PC-3 (cell line): ENCODE results near the gene MGLL. TPM values are rescaled to one million over a fixed set of nuclear protein-coding genes. Genes with fewer than 3 reads are reported as not detected.
A peak's percentile ranks its signal among the peaks of the same experiment; 100 is the strongest.

Experiments used
- ATAC-seq: fragments of 200-7000 bp; cut with Tn5 transposase; 2 replicates; pipeline ENCODE4 v1.9.1; 2020; ENCODE audit warnings: mild to moderate bottlenecking, moderate library complexity
- BruUV-seq: library from RNA; stranded (reverse); fragments of 400-500 nt; replicated peaks from 2 replicates; lab custom pipeline; 2021; lab: Mats Ljungman, UMichigan
- CTCF ChIA-PET: fragments of 300-600 bp; sonication (Branson Sonifier 250); formaldehyde crosslinking; loops from one replicate; lab custom pipeline; 2022; ENCODE audit warnings: antibody characterized with exemption; lab: Charles Lee
- POLR2A ChIA-PET: fragments of 300-600 bp; sonication (Branson Sonifier 250); formaldehyde crosslinking; loops from one replicate; lab custom pipeline; 2022; ENCODE audit warnings: antibody characterized with exemption; ENCODE audit not compliant: unreplicated experiment; lab: Charles Lee
- DNase-seq: peaks from one replicate; pipeline ENCODE4 v3.0.0-alpha.2; 2015
- H2AFZ ChIP-seq: fragments of 300-600 bp; sonication (generic); 2 replicates; pipeline ENCODE4 v1.6.0; 2016; ENCODE audit warnings: antibody characterized with exemption, low read length
- H3F3A ChIP-seq: fragments of 300-600 bp; sonication (generic); one replicate; pipeline ENCODE4 v1.6.0; 2017; ENCODE audit warnings: antibody characterized with exemption, low read length, control low read depth, mild to moderate bottlenecking; ENCODE audit not compliant: unreplicated experiment
- H3K27ac ChIP-seq: fragments of 300-600 bp; sonication (generic); 2 replicates; pipeline ENCODE4 v1.5.1; 2016; ENCODE audit warnings: mild to moderate bottlenecking, low read length
- H3K27me3 ChIP-seq: fragments of 300-600 bp; sonication (generic); 2 replicates; pipeline ENCODE4 v1.6.1; 2016; ENCODE audit warnings: low read length, mixed read lengths
- H3K36me3 ChIP-seq: fragments of 300-600 bp; sonication (generic); 2 replicates; pipeline ENCODE4 v1.6.1; 2016; ENCODE audit warnings: low read depth, mixed run types, low read length, mixed read lengths
- H3K4me1 ChIP-seq: fragments of 300-600 bp; sonication (generic); 2 replicates; pipeline ENCODE4 v1.5.1; 2016; ENCODE audit warnings: low read length; ENCODE audit not compliant: insufficient read depth
- H3K4me2 ChIP-seq: fragments of 300-600 bp; sonication (generic); 2 replicates; pipeline ENCODE4 v1.6.0; 2016; ENCODE audit warnings: low read length
- H3K4me3 ChIP-seq: fragments of 300-600 bp; sonication (generic); 2 replicates; pipeline ENCODE4 v1.5.1; 2016; ENCODE audit warnings: mild to moderate bottlenecking, low read length, mixed read lengths
- H3K79me2 ChIP-seq: fragments of 300-600 bp; sonication (generic); 2 replicates; pipeline ENCODE4 v1.6.1; 2017; ENCODE audit warnings: low read length, mixed read lengths
- H3K9ac ChIP-seq: fragments of 300-600 bp; sonication (generic); 2 replicates; pipeline ENCODE4 v1.6.0; 2016; ENCODE audit warnings: mild to moderate bottlenecking, low read length
- H3K9me2 ChIP-seq: fragments of 300-600 bp; sonication (generic); replicated peaks from 2 replicates; pipeline ENCODE4 v1.6.1; 2016; ENCODE audit warnings: mixed run types, low read length, mixed read lengths
- H3K9me3 ChIP-seq: fragments of 300-600 bp; sonication (generic); 2 replicates; pipeline ENCODE4 v1.6.1; 2016; ENCODE audit warnings: low read length, mixed read lengths
- H4K20me1 ChIP-seq: fragments of 300-600 bp; sonication (generic); 2 replicates; pipeline ENCODE4 v1.6.1; 2016; ENCODE audit warnings: low read length, mixed read lengths
- EZH2 ChIP-seq: fragments of 300-600 bp; sonication (generic); IDR thresholded peaks from one replicate; pipeline ENCODE4 v1.6.1; 2017; ENCODE audit warnings: antibody characterized with exemption, mild to moderate bottlenecking, low read length; ENCODE audit not compliant: unreplicated experiment
- EZH2phosphoT487 ChIP-seq: fragments of 300-600 bp; sonication (generic); IDR thresholded peaks from 2 replicates; pipeline ENCODE4 v1.6.1; 2018; ENCODE audit warnings: mild to moderate bottlenecking, antibody characterized with exemption, low read length, borderline replicate concordance
- intact Hi-C: fragments of 100-400 bp; cut with micrococcal nuclease; formaldehyde crosslinking; loops from 2 replicates; pipeline ENCODE4 v1.9.0; 2023
- total RNA-seq: library from RNA; depleted of rRNA; stranded (reverse); fragments of >200 nt; gene quantifications from 2 replicates; pipeline ENCODE4 v1.2.3, GENCODE V29; 2014
- TF ChIP-seq, protein P1 (sequence below): fragments of 300-600 bp; sonication (generic); conservative IDR thresholded peaks from 2 replicates; pipeline ENCODE4 v1.5.1; 2017; ENCODE audit warnings: antibody characterized with exemption, low read depth, mild to moderate bottlenecking, low read length

Gene MGLL
- total RNA-seq, 1 experiment from 2014 or later = 38.7 TPM

- no peaks in the 10 kb centered on the region for H3K9me3 ChIP-seq
- H3F3A ChIP-seq = no peaks in the 10 kb centered on the region
- no peak overlapping the region for H2AFZ ChIP-seq
- peak overlapping the region; percentile 80 for H3K4me3 ChIP-seq
- H3K4me1 ChIP-seq = peaks cover 75% of the 10 kb centered on the region
- TF ChIP-seq, protein P1, sequence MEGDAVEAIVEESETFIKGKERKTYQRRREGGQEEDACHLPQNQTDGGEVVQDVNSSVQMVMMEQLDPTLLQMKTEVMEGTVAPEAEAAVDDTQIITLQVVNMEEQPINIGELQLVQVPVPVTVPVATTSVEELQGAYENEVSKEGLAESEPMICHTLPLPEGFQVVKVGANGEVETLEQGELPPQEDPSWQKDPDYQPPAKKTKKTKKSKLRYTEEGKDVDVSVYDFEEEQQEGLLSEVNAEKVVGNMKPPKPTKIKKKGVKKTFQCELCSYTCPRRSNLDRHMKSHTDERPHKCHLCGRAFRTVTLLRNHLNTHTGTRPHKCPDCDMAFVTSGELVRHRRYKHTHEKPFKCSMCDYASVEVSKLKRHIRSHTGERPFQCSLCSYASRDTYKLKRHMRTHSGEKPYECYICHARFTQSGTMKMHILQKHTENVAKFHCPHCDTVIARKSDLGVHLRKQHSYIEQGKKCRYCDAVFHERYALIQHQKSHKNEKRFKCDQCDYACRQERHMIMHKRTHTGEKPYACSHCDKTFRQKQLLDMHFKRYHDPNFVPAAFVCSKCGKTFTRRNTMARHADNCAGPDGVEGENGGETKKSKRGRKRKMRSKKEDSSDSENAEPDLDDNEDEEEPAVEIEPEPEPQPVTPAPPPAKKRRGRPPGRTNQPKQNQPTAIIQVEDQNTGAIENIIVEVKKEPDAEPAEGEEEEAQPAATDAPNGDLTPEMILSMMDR = 0 out of 2 replicates have a peak, but pooled peaks have one; percentile 9
- TF ChIP-seq EZH2 (no peak), EZH2phosphoT487 (no peak)
- no peaks in the 10 kb centered on the region for H4K20me1 ChIP-seq
- ChIA-PET POLR2A (no interaction called here), CTCF (no interaction called here)
- DNase-seq = no peak
- H3K27me3 ChIP-seq = no peaks in the 10 kb centered on the region
- no peak for ATAC-seq
- H3K4me2 ChIP-seq = peak overlapping the region; percentile 87
- intact Hi-C loops = loop anchor here (1.0 to 5.0 kb wide), 4 partner anchors 52 to 142 kb away; no protein-coding TSS in a partner anchor
- no peaks in the 10 kb centered on the region for H3K9me2 ChIP-seq
- peaks cover 68% of the 10 kb centered on the region for H3K79me2 ChIP-seq
- BruUV-seq = no TSS peak
- peaks cover 13% of the 10 kb centered on the region for H3K36me3 ChIP-seq
- H3K27ac ChIP-seq = peak overlapping the region; percentile 76
- peak overlapping the region; percentile 89; the same call in 1 of the 2 replicates for H3K9ac ChIP-seq
Observed at GRCh38 chr3:127820221-127820825, 2.0 kb downstream of the MGLL start.

- H3K27me3 ChIP-seq = no peaks in the 10 kb centered on the region
- ChIA-PET POLR2A (no interaction called here), CTCF (no interaction called here)
- peak overlapping the region; percentile 87 for H3K4me2 ChIP-seq
- ATAC-seq (no peak), DNase-seq (no peak)
- H4K20me1 ChIP-seq = no peaks in the 10 kb centered on the region
- H3K9me3 ChIP-seq = no peaks in the 10 kb centered on the region
- H3K4me3 ChIP-seq = peak overlapping the region; percentile 80; the same call in 1 of the 2 replicates
- no peaks in the 10 kb centered on the region for H3F3A ChIP-seq
- H3K4me1 ChIP-seq = peaks cover 82% of the 10 kb centered on the region
- intact Hi-C loops = loop anchor here (1.0 to 5.0 kb wide), 4 partner anchors 51 to 143 kb away; no protein-coding TSS in a partner anchor
- BruUV-seq = no TSS peak
- TF ChIP-seq EZH2 = no peak
- TF ChIP-seq, protein P1 = no peak
- H2AFZ ChIP-seq = no peak overlapping the region
- peaks cover 13% of the 10 kb centered on the region for H3K36me3 ChIP-seq
- peak overlapping the region; percentile 88; the same call in 1 of the 2 replicates for H3K27ac ChIP-seq
- H3K79me2 ChIP-seq = peaks cover 68% of the 10 kb centered on the region
- H3K9me2 ChIP-seq = no peaks in the 10 kb centered on the region
- H3K9ac ChIP-seq = no peak overlapping the region
Observed at GRCh38 chr3:127819656-127820055, 2.7 kb downstream of the MGLL start.

- Histone ChIP-seq H2AFZ (no peak overlapping the region), H4K20me1 (no peaks in the 10 kb centered on the region), H3F3A (no peaks in the 10 kb centered on the region), H3K27ac (peak overlapping the region; percentile 88), H3K9me2 (no peaks in the 10 kb centered on the region), H3K4me2 (peak overlapping the region; percentile 87; the same call in 1 of the 2 replicates), H3K27me3 (no peaks in the 10 kb centered on the region), H3K36me3 (peaks cover 19% of the 10 kb centered on the region), H3K9me3 (no peaks in the 10 kb centered on the region), H3K4me1 (peaks cover 87% of the 10 kb centered on the region), H3K9ac (no peak overlapping the region), H3K79me2 (peaks cover 73% of the 10 kb centered on the region), H3K4me3 (no peak overlapping the region)
- ChIA-PET POLR2A (no interaction called here), CTCF (no interaction called here)
- TF ChIP-seq, protein P1 = no peak
- TF ChIP-seq EZH2phosphoT487 (no peak), EZH2 (no peak)
- ATAC-seq (no peak), DNase-seq (no peak)
- intact Hi-C loops = no loop called here
- no TSS peak for BruUV-seq
Observed at GRCh38 chr3:127819086-127819485, 3.2 kb downstream of the MGLL start.
